Small intestine (tissue), 7 donors: ENCODE data around the gene RAD51B. TPM values are rescaled to one million over a fixed set of nuclear protein-coding genes. Genes with fewer than 3 reads are reported as not detected.

Experiments used
- DNase-seq, 2 donors: peaks; one replicate each; pipeline versions ENCODE4 v3.0.0 to v3.0.0-alpha.2; 2013
- FAIRE-seq: peaks from 2 replicates; lab custom pipeline; 2012; peaks lifted over from hg19 to GRCh38; lab: Jason Lieb, UNC
- H3K27ac ChIP-seq, 3 donors: one replicate each; pipeline ENCODE4 v1.5.1; 2013; ENCODE audit warnings: low read length in 2 of 3, mild to moderate bottlenecking in 2 of 3, control low read depth in 1 of 3, inconsistent platforms in 1 of 3, low read depth in 1 of 3, moderate library complexity in 1 of 3
- H3K27me3 ChIP-seq, 3 donors: one replicate each; pipeline ENCODE4 v1.6.1; 2013; ENCODE audit warnings: low read length in 3 of 3, inconsistent platforms in 1 of 3; ENCODE audit not compliant: control insufficient read depth in 3 of 3, insufficient read depth in 3 of 3
- H3K36me3 ChIP-seq, 3 donors: one replicate each; pipeline ENCODE4 v1.6.1; 2013; ENCODE audit warnings: low read length in 3 of 3, inconsistent platforms in 1 of 3, low read depth in 1 of 3, mild to moderate bottlenecking in 1 of 3, moderate library complexity in 1 of 3; ENCODE audit not compliant: control insufficient read depth in 3 of 3, insufficient read depth in 2 of 3
- H3K4me1 ChIP-seq, 3 donors: one replicate each; pipeline ENCODE4 v1.6.1; 2013; ENCODE audit warnings: low read length in 2 of 3, inconsistent platforms in 1 of 3, low read depth in 1 of 3, mild to moderate bottlenecking in 1 of 3, moderate library complexity in 1 of 3; ENCODE audit not compliant: control insufficient read depth in 3 of 3, insufficient read depth in 2 of 3
- H3K4me3 ChIP-seq, 3 donors: one replicate each; pipeline ENCODE4 v1.5.1; 2013; ENCODE audit warnings: low read length in 3 of 3, control low read depth in 1 of 3, inconsistent platforms in 1 of 3, low read depth in 1 of 3, mild to moderate bottlenecking in 1 of 3, moderate library complexity in 1 of 3
- H3K9me3 ChIP-seq, 2 donors: one replicate each; pipeline ENCODE4 v1.6.1; 2013; ENCODE audit warnings: low read depth in 1 of 2, low read length in 1 of 2; ENCODE audit not compliant: control insufficient read depth in 2 of 2, insufficient read depth in 1 of 2
- WGBS, 3 donors: extraction: QIAGEN DNeasy Blood & Tissue Kit; methylation state at CpG; one replicate each; pipeline ENCODE4 v1.1.7; 2013; 5-methylcytosine and 5-hydroxymethylcytosine counted together
- polyA plus RNA-seq, 4 donors: library from polyadenylated mRNA; stranded (reverse) in 3 of 4; unstranded in 1 of 4; fragments of 200-250 nt in 3 of 4; fragments of 120-200 nt in 1 of 4; gene quantifications; one replicate each; pipeline versions ENCODE4 v1.2.1 to v1.2.3, GENCODE V29; 2013
- donor health status: healthy with polysubstance abuse.
- donor health status: control.
- donor health status: control.
- donor health status: Bipolar disorder and iron deficiency.
- donor health status: healthy.

Gene RAD51B
- polyA plus RNA-seq, 4 donors = 1.1 to 9.0 (median 4.1) TPM

- Histone ChIP-seq H3K36me3 (peaks cover 0 to 3% (median 0%) of the 10 kb centered on the region in 3 donors), H3K27ac (peak overlapping the region in 2 of 3 donors; percentile 56 to 96), H3K27me3 (no peaks in the 10 kb centered on the region), H3K4me3 (no peak overlapping the region), H3K4me1 (peaks cover 2 to 70% (median 13%) of the 10 kb centered on the region in 3 donors), H3K9me3 (no peaks in the 10 kb centered on the region)
- 86 to 95% (median 93%) methylated on average over 4 of the region's 4 CpGs for WGBS, 3 donors
- DNase-seq (no peak), FAIRE-seq (no peak)
Observed at GRCh38 chr14:68523326-68523610, 703.7 kb downstream of the RAD51B start.

- Histone ChIP-seq H3K27ac (peak overlapping the region in 1 of 3 donors; percentile 43), H3K27me3 (no peaks in the 10 kb centered on the region), H3K4me3 (no peak overlapping the region), H3K4me1 (peaks cover 2 to 62% (median 6%) of the 10 kb centered on the region in 3 donors), H3K9me3 (peaks cover 0 to 4% of the 10 kb centered on the region in 2 donors), H3K36me3 (peaks cover 0 to 3% (median 0%) of the 10 kb centered on the region in 3 donors)
- no peak for DNase-seq
- FAIRE-seq = no peak
- WGBS, 3 donors = 75 to 92% (median 80%) methylated on average over 12 of the region's 12 CpGs
Observed at GRCh38 chr14:68523989-68524725, 704.6 kb downstream of the RAD51B start.

GRCh38 chr14:68525516-68525915, 705.9 kb downstream of the RAD51B start:
- Histone ChIP-seq H3K27me3 (no peaks in the 10 kb centered on the region), H3K36me3 (peaks cover 0 to 6% (median 0%) of the 10 kb centered on the region in 3 donors), H3K4me1 (peaks cover 0 to 48% (median 2%) of the 10 kb centered on the region in 3 donors), H3K4me3 (no peak overlapping the region), H3K9me3 (peaks cover 0 to 12% of the 10 kb centered on the region in 2 donors), H3K27ac (no peak overlapping the region)
- WGBS, 3 donors = 95 to 96% (median 95%) methylated on average over 4 of the region's 4 CpGs
- FAIRE-seq (no peak), DNase-seq (no peak)

- FAIRE-seq = no peak
- H3K4me3 ChIP-seq = no peak overlapping the region
- H3K9me3 ChIP-seq = peaks cover 0 to 14% of the 10 kb centered on the region in 2 donors
- no peak for DNase-seq
- peak overlapping the region in 2 of 3 donors; percentile 14 to 89 for H3K27ac ChIP-seq
- no peaks in the 10 kb centered on the region for H3K27me3 ChIP-seq
- 86 to 91% (median 89%) methylated on average over 8 of the region's 8 CpGs for WGBS, 3 donors
- peaks cover 0 to 6% (median 0%) of the 10 kb centered on the region in 3 donors for H3K36me3 ChIP-seq
- peaks cover 0 to 38% (median 2%) of the 10 kb centered on the region in 3 donors for H3K4me1 ChIP-seq
Observed at GRCh38 chr14:68526512-68527091, 707.0 kb downstream of the RAD51B start.

GRCh38 chr14:68527329-68527851, 707.8 kb downstream of the RAD51B start:
- Histone ChIP-seq H3K4me1 (peaks cover 0 to 30% (median 2%) of the 10 kb centered on the region in 3 donors), H3K36me3 (peaks cover 0 to 6% (median 0%) of the 10 kb centered on the region in 3 donors), H3K4me3 (no peak overlapping the region), H3K27me3 (no peaks in the 10 kb centered on the region), H3K27ac (peak overlapping the region; percentile 45 to 89 (median 59)), H3K9me3 (peaks cover 0 to 16% of the 10 kb centered on the region in 2 donors)
- DNase-seq = peak; percentile 63 to 80
- 38 to 71% (median 64%) methylated on average over 1 of the region's 1 CpG for WGBS, 3 donors
- FAIRE-seq = no peak

GRCh38 chr14:68528040-68528687, 708.6 kb downstream of the RAD51B start:
- H3K27me3 ChIP-seq = no peaks in the 10 kb centered on the region
- H3K27ac ChIP-seq = peak overlapping the region in 2 of 3 donors; percentile 17 to 89
- H3K4me1 ChIP-seq = peaks cover 0 to 23% (median 2%) of the 10 kb centered on the region in 3 donors
- DNase-seq = no peak
- no peak for FAIRE-seq
- H3K9me3 ChIP-seq = peaks cover 0 to 16% of the 10 kb centered on the region in 2 donors
- H3K36me3 ChIP-seq = peaks cover 0 to 6% (median 0%) of the 10 kb centered on the region in 3 donors
- H3K4me3 ChIP-seq = no peak overlapping the region
- 85 to 94% (median 85%) methylated on average over 2 of the region's 2 CpGs for WGBS, 3 donors

GRCh38 chr14:68530443-68530842, 710.9 kb downstream of the RAD51B start:
- Histone ChIP-seq H3K27me3 (no peaks in the 10 kb centered on the region), H3K4me3 (no peak overlapping the region), H3K9me3 (peaks cover 0 to 16% of the 10 kb centered on the region in 2 donors), H3K4me1 (peaks cover 0 to 18% (median 2%) of the 10 kb centered on the region in 3 donors), H3K36me3 (peaks cover 0 to 6% (median 0%) of the 10 kb centered on the region in 3 donors), H3K27ac (no peak overlapping the region)
- WGBS, 3 donors = 29 to 100% (median 93%) methylated on average over 1 of the region's 1 CpG
- DNase-seq (no peak), FAIRE-seq (no peak)

- H3K9me3 ChIP-seq = peaks cover 0 to 16% of the 10 kb centered on the region in 2 donors
- FAIRE-seq (peak; percentile 53), DNase-seq (no peak)
- H3K4me1 ChIP-seq = peaks cover 0 to 6% (median 2%) of the 10 kb centered on the region in 3 donors
- peaks cover 0 to 3% (median 0%) of the 10 kb centered on the region in 3 donors for H3K36me3 ChIP-seq
- H3K27ac ChIP-seq = no peak overlapping the region
- no peak overlapping the region for H3K4me3 ChIP-seq
- H3K27me3 ChIP-seq = no peaks in the 10 kb centered on the region
Observed at GRCh38 chr14:68532496-68532895, 712.9 kb downstream of the RAD51B start.
